Muscle layer of duodenum (tissue), 2 donors: ENCODE data around the gene FADS1.
A peak's percentile ranks its signal among the peaks of the same experiment; 100 is the strongest.

Experiments
- H3K27ac ChIP-seq: one replicate; pipeline ENCODE4 v1.7.0; 2013; ENCODE audit warnings: mild to moderate bottlenecking, low read length
- H3K27me3 ChIP-seq: one replicate; pipeline ENCODE4 v1.7.0; 2013; ENCODE audit warnings: low read depth, mild to moderate bottlenecking, control low read depth, low read length
- H3K36me3 ChIP-seq, 2 donors: one replicate each; pipeline ENCODE4 v1.7.0; 2013; ENCODE audit warnings: low read length in 2 of 2, control low read depth in 1 of 2, mild to moderate bottlenecking in 1 of 2; ENCODE audit not compliant: insufficient read depth in 2 of 2, control insufficient read depth in 1 of 2
- H3K4me1 ChIP-seq, 2 donors: one replicate each; pipeline ENCODE4 v1.7.0; 2013; ENCODE audit warnings: low read length in 2 of 2, mild to moderate bottlenecking in 2 of 2, control low read depth in 1 of 2, moderate library complexity in 1 of 2; ENCODE audit not compliant: insufficient read depth in 2 of 2, control insufficient read depth in 1 of 2
- H3K4me3 ChIP-seq, 2 donors: one replicate each; pipeline ENCODE4 v1.7.0; 2013; ENCODE audit warnings: low read length in 2 of 2, low read depth in 1 of 2, mild to moderate bottlenecking in 1 of 2
- H3K9me3 ChIP-seq, 2 donors: one replicate each; pipeline ENCODE4 v1.7.0; 2013; ENCODE audit warnings: low read length in 2 of 2, control low read depth in 1 of 2, mild to moderate bottlenecking in 1 of 2; ENCODE audit not compliant: control insufficient read depth in 1 of 2
- donor health status: healthy.

Gene FADS1

DNA sequence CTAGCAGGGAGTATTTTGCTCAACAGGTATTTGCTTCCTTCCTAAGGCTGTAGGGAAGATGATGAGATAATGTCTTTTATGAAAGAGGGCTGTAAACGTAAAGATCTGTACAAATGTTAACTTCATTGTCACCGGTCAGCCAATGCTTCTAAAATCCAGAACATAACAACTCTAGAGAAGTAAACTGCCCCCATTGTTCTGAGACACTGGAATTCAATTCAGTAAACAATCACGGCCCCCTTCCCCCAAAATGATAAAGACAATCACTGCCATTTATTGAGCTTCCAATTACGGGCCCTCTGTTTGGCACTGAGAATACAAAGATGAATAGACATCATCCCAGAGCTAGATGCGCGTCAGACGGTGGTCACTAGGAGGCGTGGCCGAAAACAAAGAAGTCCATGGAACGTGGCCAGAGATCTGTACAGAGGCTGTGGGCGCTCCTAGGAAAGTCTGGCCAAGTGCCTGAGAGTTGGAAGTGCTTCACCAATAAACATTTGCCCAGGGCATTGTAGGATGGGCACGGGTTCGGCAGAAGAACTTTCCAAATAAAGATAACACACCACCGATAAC, 25.0 kb downstream of the FADS1 start:
- H3K36me3 ChIP-seq = peaks cover 22 to 47% of the 10 kb centered on the region in 2 donors
- H3K4me3 ChIP-seq = peak overlapping the region; percentile 82 to 86
- peak overlapping the region; percentile 93 for H3K27ac ChIP-seq
- peaks cover 4 to 20% of the 10 kb centered on the region in 2 donors for H3K4me1 ChIP-seq
- no peaks in the 10 kb centered on the region for H3K27me3 ChIP-seq
- H3K9me3 ChIP-seq = no peaks in the 10 kb centered on the region

DNA sequence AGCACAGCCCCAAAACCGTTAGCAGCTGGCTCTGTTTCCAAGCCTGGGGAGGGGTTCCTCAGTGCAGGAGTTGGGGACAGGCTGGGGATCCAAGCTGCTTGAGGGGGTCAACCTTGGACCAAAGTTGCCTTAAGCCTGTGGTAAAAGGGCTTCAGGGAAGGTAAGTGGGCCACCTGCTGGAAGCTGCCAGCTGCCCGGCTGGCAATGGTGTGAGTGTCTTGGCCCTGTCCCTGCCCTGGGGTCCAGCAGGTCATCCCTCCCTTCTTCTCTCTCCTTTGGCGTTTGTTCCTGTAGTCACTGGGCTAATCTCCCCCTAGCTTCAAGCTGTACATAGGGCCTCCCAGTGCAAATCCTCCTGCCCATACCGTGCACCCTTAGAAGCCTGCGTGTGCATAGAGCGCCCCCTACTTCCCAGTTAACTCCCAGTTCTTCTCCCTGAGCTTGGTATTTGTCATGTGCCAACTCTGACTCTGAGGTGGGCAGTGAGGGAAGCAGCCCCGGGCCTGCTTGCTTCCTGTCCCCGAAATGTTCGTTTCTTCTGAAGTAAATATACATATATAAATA, 28.8 kb downstream of the FADS1 start:
- Histone ChIP-seq H3K27me3 (no peaks in the 10 kb centered on the region), H3K4me3 (no peak overlapping the region), H3K9me3 (no peaks in the 10 kb centered on the region), H3K4me1 (peaks cover 4 to 11% of the 10 kb centered on the region in 2 donors), H3K27ac (no peak overlapping the region), H3K36me3 (peaks cover 37 to 67% of the 10 kb centered on the region in 2 donors)

DNA sequence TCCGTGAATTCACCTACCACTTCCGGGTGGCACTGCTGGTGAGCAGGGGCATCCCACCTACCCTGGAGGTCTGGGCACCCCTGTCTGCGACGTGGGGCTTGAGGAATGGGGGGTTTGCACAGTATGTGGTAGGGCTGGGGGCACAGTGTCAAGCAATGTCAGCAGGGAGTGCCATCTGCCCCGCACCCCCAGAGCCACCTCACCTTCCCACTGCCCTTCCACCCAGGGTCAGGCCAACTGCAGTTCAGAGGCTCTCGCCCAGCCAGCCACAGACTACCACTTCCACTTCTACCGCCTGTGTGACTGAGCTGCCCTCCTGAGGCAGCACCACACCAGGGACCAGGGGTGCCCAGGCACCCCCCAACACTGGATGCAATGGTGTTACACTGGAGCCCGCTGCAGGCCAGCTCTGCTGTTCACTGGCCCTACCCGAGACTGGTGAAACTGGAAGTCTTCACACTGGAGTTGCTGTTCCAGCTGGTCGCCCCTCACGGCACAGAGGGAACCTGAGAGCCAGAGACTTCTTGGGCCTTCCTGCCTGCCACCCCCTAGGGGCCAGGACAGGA, 30.9 kb downstream of the FADS1 start:
- Histone ChIP-seq H3K4me3 (no peak overlapping the region), H3K36me3 (peaks cover 37 to 67% of the 10 kb centered on the region in 2 donors), H3K27me3 (no peaks in the 10 kb centered on the region), H3K27ac (no peak overlapping the region), H3K4me1 (peaks cover 0 to under 1% of the 10 kb centered on the region in 2 donors), H3K9me3 (no peaks in the 10 kb centered on the region)

DNA sequence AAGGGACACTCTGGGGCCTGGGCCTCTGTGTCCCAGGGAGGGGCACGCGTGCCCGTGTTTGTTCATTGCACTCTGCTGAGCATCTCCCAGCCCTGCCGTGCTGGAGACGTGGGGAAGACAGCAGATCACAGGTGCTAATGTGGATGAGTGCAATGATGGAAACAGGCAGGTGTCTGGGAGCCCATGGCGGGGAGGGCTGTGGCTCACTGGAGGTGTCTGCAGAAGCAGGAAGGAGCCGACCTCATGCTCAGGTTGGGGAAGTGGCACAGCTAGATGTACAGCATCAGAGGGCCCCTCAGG, 32.3 kb downstream of the FADS1 start:
- no peak overlapping the region for H3K4me3 ChIP-seq
- H3K9me3 ChIP-seq = no peaks in the 10 kb centered on the region
- no peaks in the 10 kb centered on the region for H3K27me3 ChIP-seq
- no peaks in the 10 kb centered on the region for H3K4me1 ChIP-seq
- H3K36me3 ChIP-seq = peaks cover 28 to 57% of the 10 kb centered on the region in 2 donors
- no peak overlapping the region for H3K27ac ChIP-seq

DNA sequence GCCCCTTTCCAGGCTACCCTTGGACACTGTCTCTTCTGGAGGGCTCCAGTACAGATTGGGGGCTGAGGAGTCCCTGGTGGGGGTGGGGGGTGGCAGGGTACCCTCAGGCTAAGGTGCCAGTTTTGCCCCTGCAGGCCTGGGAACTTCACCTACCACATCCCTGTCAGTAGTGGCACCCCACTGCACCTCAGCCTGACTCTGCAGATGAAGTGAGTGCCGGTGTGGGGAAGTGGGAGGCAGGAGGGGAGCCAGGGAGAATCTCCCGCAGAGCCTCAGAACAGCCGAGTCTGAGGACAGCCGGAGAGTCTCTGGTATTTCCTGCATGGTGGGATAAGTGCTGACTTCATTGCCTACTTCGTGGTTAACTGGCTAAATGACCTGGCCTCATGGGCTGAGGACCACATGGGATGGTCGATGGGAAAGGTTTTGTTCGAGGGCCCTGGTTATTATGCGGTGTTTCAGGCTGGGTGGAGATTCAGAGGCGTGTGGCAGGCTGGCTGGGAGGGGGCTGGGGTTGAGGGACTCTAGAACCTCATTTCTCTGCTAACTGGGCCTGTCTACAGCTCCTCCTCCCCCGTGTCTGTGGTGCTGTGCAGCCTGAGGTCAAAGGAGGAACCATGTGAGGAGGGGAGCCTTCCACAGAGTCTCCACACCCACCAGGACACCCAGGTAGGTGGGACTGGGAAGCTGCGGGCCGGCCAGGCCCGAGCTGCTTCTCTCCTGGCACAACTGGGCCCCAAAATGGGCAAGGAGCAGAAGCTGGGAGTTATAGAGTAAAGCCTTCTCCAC, 32.9 kb downstream of the FADS1 start:
- H3K27me3 ChIP-seq = no peaks in the 10 kb centered on the region
- no peak overlapping the region for H3K4me3 ChIP-seq
- H3K4me1 ChIP-seq = no peaks in the 10 kb centered on the region
- H3K27ac ChIP-seq = no peak overlapping the region
- peaks cover 22 to 53% of the 10 kb centered on the region in 2 donors for H3K36me3 ChIP-seq
- H3K9me3 ChIP-seq = no peaks in the 10 kb centered on the region

DNA sequence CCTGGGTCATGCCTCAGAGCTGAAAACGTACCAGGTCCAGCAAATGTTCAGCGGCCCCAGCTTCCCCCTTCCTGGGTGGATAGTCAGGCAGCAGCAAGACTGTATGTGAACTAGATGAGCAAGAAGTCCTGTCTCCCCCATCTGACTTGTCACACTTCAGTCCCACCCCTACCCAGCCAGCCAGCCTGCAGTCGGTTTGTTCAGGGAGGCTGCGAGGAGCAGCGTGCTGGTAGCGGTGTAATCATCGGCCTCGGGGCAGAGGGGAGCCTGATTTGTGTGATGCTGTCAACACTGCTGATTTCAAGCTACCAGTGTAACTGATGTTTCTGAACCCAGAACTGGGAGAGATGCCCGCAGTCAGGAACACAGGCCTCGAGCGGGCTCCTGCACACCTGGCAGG, 34.0 kb downstream of the FADS1 start:
- no peak overlapping the region for H3K4me3 ChIP-seq
- no peaks in the 10 kb centered on the region for H3K27me3 ChIP-seq
- H3K27ac ChIP-seq = no peak overlapping the region
- H3K9me3 ChIP-seq = no peaks in the 10 kb centered on the region
- H3K36me3 ChIP-seq = peaks cover 17 to 43% of the 10 kb centered on the region in 2 donors
- H3K4me1 ChIP-seq = peaks cover 0 to under 1% of the 10 kb centered on the region in 2 donors

DNA sequence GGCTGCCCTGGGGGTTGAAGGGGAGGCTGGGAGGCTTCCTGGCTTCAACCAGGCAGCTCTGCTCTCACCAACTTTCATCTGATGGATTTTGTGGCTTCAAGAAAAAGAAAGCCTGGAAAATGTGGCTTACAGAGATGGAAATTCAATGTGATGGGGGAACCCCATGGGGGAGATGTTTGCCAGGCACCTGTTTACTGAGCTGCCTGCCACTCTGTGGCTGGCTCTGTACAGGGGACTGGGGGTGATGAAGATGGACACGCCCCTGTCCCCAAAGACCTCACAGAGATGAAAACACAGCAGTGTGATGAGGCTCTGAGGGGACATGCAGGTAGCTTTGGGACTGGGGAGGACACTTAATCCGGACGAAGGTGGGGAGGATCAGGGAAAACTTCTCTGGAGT, 34.5 kb downstream of the FADS1 start:
- Histone ChIP-seq H3K36me3 (peaks cover 17 to 38% of the 10 kb centered on the region in 2 donors), H3K4me1 (peaks cover 0 to 6% of the 10 kb centered on the region in 2 donors), H3K27me3 (no peaks in the 10 kb centered on the region), H3K27ac (no peak overlapping the region), H3K9me3 (no peaks in the 10 kb centered on the region), H3K4me3 (no peak overlapping the region)

DNA sequence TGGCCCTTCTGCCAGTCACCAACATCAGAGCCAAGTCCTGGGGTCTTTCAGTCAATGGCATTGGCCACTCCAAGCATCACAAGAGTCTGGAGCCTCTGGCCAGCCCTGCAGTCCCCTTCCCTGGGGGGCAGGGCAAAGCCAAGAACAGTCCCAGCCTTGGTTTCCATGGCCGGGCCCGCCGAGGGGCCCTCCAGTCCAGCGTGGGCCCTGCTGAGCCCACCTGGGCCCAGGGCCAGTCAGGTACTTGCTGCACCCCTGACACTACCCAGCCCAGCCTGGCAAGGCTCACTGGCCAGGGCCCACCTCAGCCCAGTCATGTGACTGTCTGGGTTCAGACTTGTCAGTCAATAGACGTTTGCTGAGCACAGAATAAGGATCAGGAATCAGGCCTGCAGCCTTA, 35.2 kb downstream of the FADS1 start:
- Histone ChIP-seq H3K36me3 (peaks cover 12 to 31% of the 10 kb centered on the region in 2 donors), H3K4me1 (peaks cover 0 to 12% of the 10 kb centered on the region in 2 donors), H3K9me3 (no peaks in the 10 kb centered on the region), H3K27me3 (no peaks in the 10 kb centered on the region), H3K27ac (no peak overlapping the region), H3K4me3 (no peak overlapping the region)

DNA sequence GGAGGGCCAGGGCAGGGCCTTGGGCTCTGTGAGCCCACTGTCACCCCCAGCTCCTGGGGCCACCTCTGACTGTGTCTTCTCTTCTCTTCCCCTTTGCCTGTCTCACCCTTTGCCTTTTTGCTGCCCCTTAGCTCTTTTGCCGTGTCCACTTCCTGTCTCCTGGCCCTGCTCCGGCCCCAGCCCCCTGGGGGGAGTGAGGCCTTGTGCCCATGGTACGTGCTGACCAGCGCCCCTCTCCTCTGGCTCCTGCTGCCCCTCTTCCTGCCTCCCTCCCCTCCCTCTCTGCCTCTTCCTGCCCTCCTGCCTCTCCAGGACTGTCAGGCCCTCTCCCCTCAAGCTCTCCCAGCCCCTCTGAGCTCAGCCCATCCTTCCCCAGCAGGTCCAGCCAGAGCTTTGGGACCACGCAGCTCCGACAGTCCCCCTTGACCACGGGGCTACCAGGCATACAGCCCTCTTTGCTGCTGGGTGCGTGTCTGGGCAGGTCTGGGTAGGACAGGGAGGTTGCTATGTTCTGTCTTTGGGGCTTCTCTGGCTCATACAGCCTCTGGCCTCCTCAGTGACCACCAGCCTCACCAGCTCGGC, 36.1 kb downstream of the FADS1 start:
- peaks cover 6 to 21% of the 10 kb centered on the region in 2 donors for H3K36me3 ChIP-seq
- H3K27ac ChIP-seq = no peak overlapping the region
- no peak overlapping the region for H3K4me3 ChIP-seq
- H3K27me3 ChIP-seq = no peaks in the 10 kb centered on the region
- H3K4me1 ChIP-seq = peaks cover 0 to 12% of the 10 kb centered on the region in 2 donors
- H3K9me3 ChIP-seq = no peaks in the 10 kb centered on the region

DNA sequence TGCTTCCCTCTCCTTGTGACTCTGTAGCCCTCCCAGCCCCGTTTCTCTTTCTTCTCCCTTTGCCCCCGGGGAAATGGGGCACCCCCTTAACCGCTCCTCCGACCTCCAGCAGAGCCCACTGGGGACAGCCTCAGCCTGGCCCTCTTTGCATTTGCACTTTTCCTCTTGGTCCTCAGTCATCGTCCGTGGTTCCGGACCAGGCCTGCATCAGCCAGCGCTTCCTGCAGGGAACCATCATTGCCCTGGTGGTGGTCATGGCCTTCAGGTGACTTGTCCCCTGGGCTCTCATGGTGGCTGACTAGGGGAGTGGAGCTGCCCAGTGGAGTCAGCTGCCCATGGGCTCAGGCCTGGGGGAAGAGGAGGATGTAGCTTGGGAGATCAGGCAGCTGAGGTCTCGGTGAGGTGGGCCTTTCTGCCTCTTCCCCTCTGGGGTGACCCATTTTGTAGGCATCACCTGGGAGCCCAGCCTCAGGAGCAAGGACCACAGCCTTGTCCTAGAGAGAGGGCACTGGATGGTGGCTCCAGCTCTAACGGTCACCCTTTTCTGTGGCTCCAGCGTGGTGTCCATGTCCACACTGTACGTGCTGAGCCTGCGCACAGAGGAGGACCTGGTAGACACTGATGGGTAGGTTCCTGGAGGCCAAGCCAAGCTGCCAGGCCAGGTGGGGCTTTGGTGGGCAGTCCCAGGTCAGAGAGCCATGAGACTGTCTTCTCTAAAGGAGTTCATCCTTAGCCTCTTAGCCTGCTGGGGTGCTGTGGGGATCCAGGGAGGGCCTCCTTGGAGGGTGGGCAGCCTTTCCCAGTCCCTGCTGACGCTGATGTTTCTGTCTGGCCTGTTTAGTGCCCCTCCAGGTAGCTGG, 36.9 kb downstream of the FADS1 start:
- H3K4me3 ChIP-seq = no peak overlapping the region
- H3K9me3 ChIP-seq = no peaks in the 10 kb centered on the region
- H3K27me3 ChIP-seq = no peaks in the 10 kb centered on the region
- H3K27ac ChIP-seq = no peak overlapping the region
- H3K36me3 ChIP-seq = peaks cover 0 to 14% of the 10 kb centered on the region in 2 donors
- peaks cover 0 to 12% of the 10 kb centered on the region in 2 donors for H3K4me1 ChIP-seq
